ENCODE measurements around the gene PRR36. TPM values are rescaled to one million over a fixed set of nuclear protein-coding genes. Genes with fewer than 3 reads are reported as not detected.

Gene PRR36
- total and polyA plus RNA-seq, 2 donors (not counting 1 experiment from before 2014, with no cell fraction given), result 0.01 TPM; not detected in 1

GRCh38 chr19:7881910-7882309 is 7.7 kb upstream of the PRR36 start:
- Histone ChIP-seq H3K27me3 (replicated peaks in 1 of 4; ENCODE audit: control extremely low read depth in 1 of 4, control insufficient read depth in 3 of 4, insufficient read depth in 4 of 4, low read length in 3 of 4) (peaks cover 0 to 3% (median 0%) of the 10 kb centered on the region in 4 experiments), H3K9me3 (ENCODE audit: control extremely low read depth in 1 of 3, control insufficient read depth in 2 of 3, insufficient read depth in 1 of 3, low read length in 2 of 3) (peaks cover 0 to 5% (median 0%) of the 10 kb centered on the region in 3 donors), H4K20me1 (ENCODE audit: control insufficient read depth, insufficient read depth, low read length, poor library complexity, severe bottlenecking) (no peaks in the 10 kb centered on the region), H2AFZ (ENCODE audit: insufficient read depth, low read depth, low read length, poor library complexity, severe bottlenecking) (no peak overlapping the region), H3K4me3 (ENCODE audit: control extremely low read depth in 1 of 5, extremely low read depth in 1 of 5, insufficient read depth in 1 of 5, low read depth in 2 of 5, low read length in 4 of 5) (no peak overlapping the region), H3K36me3 (replicated peaks in 1 of 2; ENCODE audit: control extremely low read depth in 1 of 2, control insufficient read depth in 1 of 2, extremely low read depth in 1 of 2, insufficient read depth in 2 of 2, low read length in 1 of 2) (no peaks in the 10 kb centered on the region), H3K9ac (ENCODE audit: low read length) (no peak overlapping the region), H3K4me1 (ENCODE audit: control insufficient read depth in 2 of 2, insufficient read depth in 2 of 2, low read length in 2 of 2) (no peaks in the 10 kb centered on the region), H3K79me2 (ENCODE audit: control insufficient read depth, insufficient read depth, low read length) (no peaks in the 10 kb centered on the region), H3K27ac (ENCODE audit: low read length in 2 of 2) (no peak overlapping the region), H3K4me2 (replicated peaks; ENCODE audit: low read depth, low read length, poor library complexity, severe bottlenecking) (no peak overlapping the region)
- ATAC-seq (ENCODE audit: low read depth), result no peak
- intact Hi-C loops (cut with micrococcal nuclease), result no loop called here
- Mint-ChIP-seq H3K9me3 (ENCODE audit: insufficient read depth) (no peaks in the 10 kb centered on the region), H3K4me3 (no peak overlapping the region), H3K27ac (peak overlapping the region; percentile 11), H3K27me3 (no peaks in the 10 kb centered on the region), H3K4me1 (no peaks in the 10 kb centered on the region)
- ChIA-PET POLR2A (no interaction called here), CTCF (interaction anchor here (2.4 kb wide), 1 partner anchor 12 kb away, joined by 10 read pairs; no protein-coding TSS in a partner anchor)
- WGBS (ENCODE audit: insufficient coverage), result 100% methylated on average over 3 of the region's 3 CpGs
- TF ChIP-seq, protein P1, sequence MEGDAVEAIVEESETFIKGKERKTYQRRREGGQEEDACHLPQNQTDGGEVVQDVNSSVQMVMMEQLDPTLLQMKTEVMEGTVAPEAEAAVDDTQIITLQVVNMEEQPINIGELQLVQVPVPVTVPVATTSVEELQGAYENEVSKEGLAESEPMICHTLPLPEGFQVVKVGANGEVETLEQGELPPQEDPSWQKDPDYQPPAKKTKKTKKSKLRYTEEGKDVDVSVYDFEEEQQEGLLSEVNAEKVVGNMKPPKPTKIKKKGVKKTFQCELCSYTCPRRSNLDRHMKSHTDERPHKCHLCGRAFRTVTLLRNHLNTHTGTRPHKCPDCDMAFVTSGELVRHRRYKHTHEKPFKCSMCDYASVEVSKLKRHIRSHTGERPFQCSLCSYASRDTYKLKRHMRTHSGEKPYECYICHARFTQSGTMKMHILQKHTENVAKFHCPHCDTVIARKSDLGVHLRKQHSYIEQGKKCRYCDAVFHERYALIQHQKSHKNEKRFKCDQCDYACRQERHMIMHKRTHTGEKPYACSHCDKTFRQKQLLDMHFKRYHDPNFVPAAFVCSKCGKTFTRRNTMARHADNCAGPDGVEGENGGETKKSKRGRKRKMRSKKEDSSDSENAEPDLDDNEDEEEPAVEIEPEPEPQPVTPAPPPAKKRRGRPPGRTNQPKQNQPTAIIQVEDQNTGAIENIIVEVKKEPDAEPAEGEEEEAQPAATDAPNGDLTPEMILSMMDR (IDR thresholded peaks at IDR 0.05), result no peak
- no peak for TF ChIP-seq EZH2 (IDR thresholded peaks at IDR 0.05; ENCODE audit: borderline replicate concordance, insufficient read depth, low read depth, low read length, poor library complexity, severe bottlenecking)
- DNase-seq, result no peak

- Mint-ChIP-seq H3K9me3 (ENCODE audit: insufficient read depth) (no peaks in the 10 kb centered on the region), H3K4me3 (no peak overlapping the region), H3K27me3 (peaks cover 7% of the 10 kb centered on the region), H3K4me1 (no peaks in the 10 kb centered on the region), H3K27ac (no peak overlapping the region)
- CTCF ChIA-PET, result no interaction called here
- intact Hi-C loops (cut with micrococcal nuclease), result no loop called here
- no peak for DNase-seq
- ATAC-seq (ENCODE audit: low read depth), result no peak
- Histone ChIP-seq H3K4me1 (ENCODE audit: control insufficient read depth in 2 of 2, insufficient read depth in 2 of 2, low read length in 2 of 2) (peaks cover 1 to 2% of the 10 kb centered on the region in 2 donors), H3K36me3 (replicated peaks in 1 of 2; ENCODE audit: control extremely low read depth in 1 of 2, control insufficient read depth in 1 of 2, extremely low read depth in 1 of 2, insufficient read depth in 2 of 2, low read length in 1 of 2) (no peaks in the 10 kb centered on the region), H3K9ac (ENCODE audit: low read length) (no peak overlapping the region), H2AFZ (ENCODE audit: insufficient read depth, low read depth, low read length, poor library complexity, severe bottlenecking) (no peak overlapping the region), H3K4me2 (replicated peaks; ENCODE audit: low read depth, low read length, poor library complexity, severe bottlenecking) (no peak overlapping the region), H3K9me3 (ENCODE audit: control extremely low read depth in 1 of 3, control insufficient read depth in 2 of 3, insufficient read depth in 1 of 3, low read length in 2 of 3) (peaks cover 0 to 7% (median 0%) of the 10 kb centered on the region in 3 donors), H3K27me3 (replicated peaks in 1 of 4; ENCODE audit: control extremely low read depth in 1 of 4, control insufficient read depth in 3 of 4, insufficient read depth in 4 of 4, low read length in 3 of 4) (peaks cover 0 to 3% (median under 1%) of the 10 kb centered on the region in 4 experiments), H4K20me1 (ENCODE audit: control insufficient read depth, insufficient read depth, low read length, poor library complexity, severe bottlenecking) (no peaks in the 10 kb centered on the region), H3K79me2 (ENCODE audit: control insufficient read depth, insufficient read depth, low read length) (no peaks in the 10 kb centered on the region), H3K27ac (ENCODE audit: low read length in 2 of 2) (no peak overlapping the region), H3K4me3 (ENCODE audit: control extremely low read depth in 1 of 5, extremely low read depth in 1 of 5, insufficient read depth in 1 of 5, low read depth in 2 of 5, low read length in 4 of 5) (no peak overlapping the region)
- 93% methylated on average over 14 of the region's 19 CpGs for WGBS (ENCODE audit: insufficient coverage)
- TF ChIP-seq EZH2 (IDR thresholded peaks at IDR 0.05; ENCODE audit: borderline replicate concordance, insufficient read depth, low read depth, low read length, poor library complexity, severe bottlenecking), result no peak
- TF ChIP-seq, protein P1 (IDR thresholded peaks at IDR 0.05), result no peak
- POLR2A ChIA-PET, result no interaction called here
These were observed 5.6 kb upstream of the PRR36 start for GRCh38 chr19:7879836-7880235.
